Right lung (tissue), 5 donors: ENCODE measurements around the gene DIRAS1. TPM values are rescaled to one million over a fixed set of nuclear protein-coding genes. Genes with fewer than 3 reads are reported as not detected.
"Not testable (repeated sequence)": the region's sequence is repeated elsewhere in the genome, so short reads cannot be mapped to it uniquely, and the experiment has no call there.

Experiments used
- DNase-seq, 2 donors: peaks; one replicate each; pipeline ENCODE4 v3.0.0-alpha.2; 2013
- polyA plus RNA-seq, 5 donors: library from polyadenylated mRNA; unstranded; fragments of 120-200 nt; gene quantifications; one replicate each; pipeline versions ENCODE4 v1.2.1 to v1.2.3, GENCODE V29; 2013; ENCODE audit warnings: inconsistent platforms in 1 of 5, low replicate concordance in 1 of 5; ENCODE audit not compliant: insufficient read length in 5 of 5, insufficient read depth in 1 of 5

The DIRAS1 gene
- polyA plus RNA-seq, 5 donors, result 1.1 to 2.1 (median 1.3) TPM

- DNase-seq, result not testable (repeated sequence)
Observed at GRCh38 chr19:2714102-2714501, 7.1 kb downstream of the DIRAS1 start.

- DNase-seq, result not testable (repeated sequence)
Observed at GRCh38 chr19:2713170-2713569, 8.0 kb downstream of the DIRAS1 start.

GRCh38 chr19:2711875-2712205 is 9.3 kb downstream of the DIRAS1 start:
- DNase-seq, result no peak

- no peak for DNase-seq
Observed at GRCh38 chr19:2711172-2711874, 9.8 kb downstream of the DIRAS1 start.

GRCh38 chr19:2706251-2706650 is 14.9 kb downstream of the DIRAS1 start:
- DNase-seq, result no peak

GRCh38 chr19:2703691-2704216 is 17.4 kb downstream of the DIRAS1 start:
- no peak for DNase-seq

GRCh38 chr19:2703077-2703437 is 18.1 kb downstream of the DIRAS1 start:
- DNase-seq, result no peak

GRCh38 chr19:2702170-2703076 is 18.7 kb downstream of the DIRAS1 start, which contains the start of gene GNG7:
Gene GNG7, minus strand, starts transcription at chr19:2702694. Its CDS starts 182,006 bp downstream, at chr19:2520688.
- peak; percentile 66 to 78 for DNase-seq

- DNase-seq, result no peak
Observed at GRCh38 chr19:2701361-2702169, 19.6 kb downstream of the DIRAS1 start.

- DNase-seq, result no peak
Observed at GRCh38 chr19:2700660-2701360, 20.4 kb downstream of the DIRAS1 start.

- DNase-seq, result no peak
Observed at GRCh38 chr19:2699413-2700140, 21.6 kb downstream of the DIRAS1 start.

- DNase-seq, result no peak
Observed at GRCh38 chr19:2694196-2694595, 27.0 kb downstream of the DIRAS1 start.

- DNase-seq, result no peak
Observed at GRCh38 chr19:2693492-2694160, 27.5 kb downstream of the DIRAS1 start.

- no peak for DNase-seq
Observed at GRCh38 chr19:2691951-2692350, 29.2 kb downstream of the DIRAS1 start.

GRCh38 chr19:2690856-2691255 is 30.3 kb downstream of the DIRAS1 start:
- DNase-seq, result no peak

- DNase-seq, result no peak
Observed at GRCh38 chr19:2686360-2686759, 34.8 kb downstream of the DIRAS1 start.

- no peak for DNase-seq
Observed at GRCh38 chr19:2685204-2685704, 35.9 kb downstream of the DIRAS1 start.

- no peak for DNase-seq
Observed at GRCh38 chr19:2683430-2684003, 37.7 kb downstream of the DIRAS1 start.

GRCh38 chr19:2680808-2681207 is 40.4 kb downstream of the DIRAS1 start:
- DNase-seq, result no peak
